HCT116 (cell line): Measurements from ENCODE around the gene SLC19A1. TPM values are rescaled to one million over a fixed set of nuclear protein-coding genes. Genes with fewer than 3 reads are reported as not detected.

Experiments used
- ATAC-seq: fragments of 200-7000 bp; cut with Tn5 transposase; 2 replicates; pipeline ENCODE4 v1.9.1; 2020; ENCODE audit warnings: mild to moderate bottlenecking, moderate library complexity
- BruUV-seq: library from RNA; stranded (reverse); fragments of 400-500 nt; replicated peaks from 2 replicates; lab custom pipeline; 2021; lab: Mats Ljungman, UMichigan
- CTCF ChIA-PET: fragments of 300-600 bp; sonication (Branson Sonifier 250); formaldehyde crosslinking; loops from one replicate; lab custom pipeline; 2021; ENCODE audit warnings: antibody characterized with exemption; lab: Charles Lee
- POLR2A ChIA-PET: fragments of 300-600, 350-600 bp; sonication (Branson Sonifier 250); formaldehyde crosslinking; loops from one replicate; lab custom pipeline; 2021; ENCODE audit warnings: antibody characterized with exemption; lab: Charles Lee
- RAD21 ChIA-PET, 2 experiments: fragments of 300-600 bp; sonication (Branson Sonifier 250); formaldehyde crosslinking; loops; one replicate each; lab custom pipeline; 2023; ENCODE audit warnings: low total read pairs in 2 of 2; ENCODE audit not compliant: uncharacterized antibody in 2 of 2, unreplicated experiment in 2 of 2, low non-redundant PET in 1 of 2; lab: Charles Lee
- DNase-seq: peaks from one replicate; pipeline ENCODE4 v3.0.0-alpha.2; 2010; ENCODE audit warnings: low read depth, low spot score
- H2AFZ ChIP-seq: fragments of 200-600 bp; shearing (Covaris generic), sonication (generic); 2 replicates; pipeline ENCODE4 v1.6.1; 2017; ENCODE audit warnings: low read depth, mixed run types, mixed read lengths, antibody characterized with exemption, low read length; ENCODE audit not compliant: poor library complexity, severe bottlenecking
- H3K27ac ChIP-seq: 2 replicates; pipeline ENCODE4 v1.5.1; 2012; ENCODE audit warnings: low read depth, low read length
- H3K27me3 ChIP-seq: fragments of 200-600 bp; sonication (generic); 2 replicates; pipeline ENCODE4 v1.6.1; 2016; ENCODE audit warnings: mixed run types, low read length, mixed read lengths; ENCODE audit not compliant: insufficient read depth
- H3K36me3 ChIP-seq, 2 experiments: fragments of 200-500 bp in 1 of 2; fragments of 200-600 bp in 1 of 2; sonication (Bioruptor generic) in 1 of 2; sonication (generic) in 1 of 2; 2 replicates each; pipeline versions ENCODE4 v1.5.1 to v1.6.1; 2014 to 2016; ENCODE audit warnings: low read length in 2 of 2, inconsistent platforms in 1 of 2, mixed read lengths in 1 of 2, mixed run types in 1 of 2; ENCODE audit not compliant: insufficient read depth in 2 of 2, control insufficient read depth in 1 of 2
- H3K4me1 ChIP-seq, 2 experiments: fragments of 200-600 bp in 1 of 2; sonication (generic) in 1 of 2; 2 replicates each; pipeline versions ENCODE4 v1.5.1 to v1.6.1; 2012 to 2017; ENCODE audit warnings: low read length in 2 of 2, inconsistent platforms in 1 of 2, mild to moderate bottlenecking in 1 of 2, mixed read lengths in 1 of 2, mixed run types in 1 of 2, moderate library complexity in 1 of 2; ENCODE audit not compliant: insufficient read depth in 2 of 2, control insufficient read depth in 1 of 2
- H3K4me2 ChIP-seq: fragments of 200-600 bp; sonication (generic); 2 replicates; pipeline ENCODE4 v1.6.1; 2017; ENCODE audit warnings: mixed run types, low read length, mixed read lengths
- H3K4me3 ChIP-seq, 2 experiments: fragments of 200-600 bp in 1 of 2; sonication (generic) in 1 of 2; replicated peaks in 1 of 2; 2 replicates each; pipeline ENCODE4 v1.5.1; 2011 to 2016; ENCODE audit warnings: low read length in 2 of 2, control low read depth in 1 of 2, low read depth in 1 of 2, mild to moderate bottlenecking in 1 of 2, mixed read lengths in 1 of 2, mixed run types in 1 of 2
- H3K79me2 ChIP-seq: fragments of 200-600 bp; sonication (generic); 2 replicates; pipeline ENCODE4 v1.6.1; 2017; ENCODE audit warnings: mild to moderate bottlenecking, mixed run types, low read length, moderate library complexity, mixed read lengths; ENCODE audit not compliant: insufficient read depth
- H3K9ac ChIP-seq: fragments of 200-600 bp; sonication (generic); 2 replicates; pipeline ENCODE4 v1.6.1; 2016; ENCODE audit warnings: low read length, mixed read lengths
- H3K9me2 ChIP-seq: fragments of 200-600 bp; sonication (generic), shearing (Covaris generic); 2 replicates; pipeline ENCODE4 v1.6.1; 2017; ENCODE audit warnings: mixed run types, mild to moderate bottlenecking, moderate library complexity; ENCODE audit not compliant: insufficient read depth
- H3K9me3 ChIP-seq, 2 experiments: fragments of 200-500 bp in 1 of 2; fragments of 200-600 bp in 1 of 2; sonication (Bioruptor generic) in 1 of 2; sonication (generic) in 1 of 2; 2 replicates each; pipeline ENCODE4 v1.6.1; 2014 to 2017; ENCODE audit warnings: low read length in 2 of 2, mixed read lengths in 2 of 2, inconsistent platforms in 1 of 2, low read depth in 1 of 2, mild to moderate bottlenecking in 1 of 2, mixed run types in 1 of 2, moderate library complexity in 1 of 2; ENCODE audit not compliant: control insufficient read depth in 1 of 2, insufficient read depth in 1 of 2
- H4K20me1 ChIP-seq: fragments of 200-600 bp; sonication (generic), shearing (Covaris generic); 2 replicates; pipeline ENCODE4 v1.6.1; 2017; ENCODE audit warnings: mixed run types, mild to moderate bottlenecking, moderate library complexity; ENCODE audit not compliant: insufficient read depth
- CBX3 ChIP-seq: IDR thresholded peaks from 2 replicates; pipeline ENCODE4 v1.6.1; 2012; ENCODE audit warnings: low read depth
- CEBPB ChIP-seq: IDR thresholded peaks from 2 replicates; pipeline ENCODE4 v1.6.1; 2012; ENCODE audit warnings: low read depth
- ELF1 ChIP-seq: IDR thresholded peaks from 2 replicates; pipeline ENCODE4 v1.6.1; 2012; ENCODE audit warnings: low read depth, borderline replicate concordance
- EZH2 ChIP-seq: fragments of 200-600 bp; sonication (generic); IDR thresholded peaks from 2 replicates; pipeline ENCODE4 v1.6.1; 2017; ENCODE audit warnings: antibody characterized with exemption, mixed run types
- FOSL1 ChIP-seq: IDR thresholded peaks from 2 replicates; pipeline ENCODE4 v1.6.1; 2012; ENCODE audit warnings: low read depth
- JUND ChIP-seq: IDR thresholded peaks from 2 replicates; pipeline ENCODE4 v1.6.1; 2012
- POLR2A ChIP-seq: IDR thresholded peaks from 2 replicates; pipeline ENCODE4 v1.7.0; 2011; ENCODE audit warnings: borderline replicate concordance; ENCODE audit not compliant: insufficient read depth, insufficient read length; ENCODE audit errors: extremely low read depth
- RAD21 ChIP-seq: IDR thresholded peaks from 2 replicates; pipeline ENCODE4 v1.6.1; 2012; ENCODE audit warnings: low read depth, mild to moderate bottlenecking
- SIN3A ChIP-seq: IDR thresholded peaks from 2 replicates; pipeline ENCODE4 v1.6.1; 2012; ENCODE audit warnings: low read depth
- SP1 ChIP-seq: IDR thresholded peaks from 2 replicates; pipeline ENCODE4 v1.6.1; 2012; ENCODE audit warnings: low read depth
- SRF ChIP-seq: IDR thresholded peaks from 2 replicates; pipeline ENCODE4 v1.6.1; 2012; ENCODE audit warnings: low read depth
- TCF7L2 ChIP-seq: IDR thresholded peaks from 2 replicates; pipeline ENCODE4 v1.7.0; 2011; ENCODE audit warnings: borderline replicate concordance, inconsistent platforms; ENCODE audit not compliant: insufficient read depth, insufficient read length; ENCODE audit errors: extremely low read depth
- YY1 ChIP-seq: IDR thresholded peaks from 2 replicates; pipeline ENCODE4 v1.6.1; 2011; ENCODE audit warnings: low read length, low read depth, moderate library complexity, mild to moderate bottlenecking; ENCODE audit not compliant: insufficient replicate concordance; ENCODE audit errors: extremely low read depth
- ZFX ChIP-seq: fragments of 450-650 bp; IDR thresholded peaks from 2 replicates; pipeline ENCODE4 v1.6.1; 2017
- ZNF274 ChIP-seq: fragments of 200-500 bp; sonication (Bioruptor generic); IDR thresholded peaks from 2 replicates; pipeline ENCODE4 v1.6.1; 2014; ENCODE audit warnings: mild to moderate bottlenecking, low read depth, low read length, inconsistent platforms
- intact Hi-C: fragments of 100-400 bp; cut with micrococcal nuclease; formaldehyde crosslinking; loops from 2 replicates; pipeline ENCODE4 v1.10.0; 2022
- total RNA-seq: library from RNA; stranded (reverse); gene quantifications from one replicate; pipeline ENCODE4 v1.2.1, GENCODE V29; 2021; ENCODE audit not compliant: unreplicated experiment
- TF ChIP-seq, protein P1 (sequence below): IDR thresholded peaks from 2 replicates; pipeline ENCODE4 v1.6.1; 2012
- TF ChIP-seq, protein P2 (sequence below): IDR thresholded peaks from 2 replicates; pipeline ENCODE4 v1.6.1; 2011; ENCODE audit warnings: mild to moderate bottlenecking, low read length, moderate library complexity; ENCODE audit not compliant: insufficient replicate concordance; ENCODE audit errors: extremely low read depth
- TF ChIP-seq, protein P3 (sequence below), 3 experiments: fragments of 200-600 bp in 1 of 3; sonication (generic) in 1 of 3; IDR thresholded peaks in 2 of 3; conservative IDR thresholded peaks in 1 of 3; 2 replicates each; pipeline ENCODE4 v1.5.1; 2012 to 2017; ENCODE audit warnings: low read depth in 2 of 3, low read length in 2 of 3, antibody characterized with exemption in 1 of 3, borderline replicate concordance in 1 of 3, control low read depth in 1 of 3, mild to moderate bottlenecking in 1 of 3, mixed read lengths in 1 of 3, mixed run types in 1 of 3, moderate library complexity in 1 of 3; ENCODE audit not compliant: insufficient read depth in 1 of 3
- TF ChIP-seq, protein P4 (sequence below): IDR thresholded peaks from 2 replicates; pipeline ENCODE4 v1.6.1; 2012
- TF ChIP-seq, protein P5 (sequence below): IDR thresholded peaks from 2 replicates; pipeline ENCODE4 v1.6.1; 2012; ENCODE audit warnings: low read depth

The SLC19A1 gene
- total RNA-seq, 1 experiment from 2014 or later: 50.2 TPM

DNA sequence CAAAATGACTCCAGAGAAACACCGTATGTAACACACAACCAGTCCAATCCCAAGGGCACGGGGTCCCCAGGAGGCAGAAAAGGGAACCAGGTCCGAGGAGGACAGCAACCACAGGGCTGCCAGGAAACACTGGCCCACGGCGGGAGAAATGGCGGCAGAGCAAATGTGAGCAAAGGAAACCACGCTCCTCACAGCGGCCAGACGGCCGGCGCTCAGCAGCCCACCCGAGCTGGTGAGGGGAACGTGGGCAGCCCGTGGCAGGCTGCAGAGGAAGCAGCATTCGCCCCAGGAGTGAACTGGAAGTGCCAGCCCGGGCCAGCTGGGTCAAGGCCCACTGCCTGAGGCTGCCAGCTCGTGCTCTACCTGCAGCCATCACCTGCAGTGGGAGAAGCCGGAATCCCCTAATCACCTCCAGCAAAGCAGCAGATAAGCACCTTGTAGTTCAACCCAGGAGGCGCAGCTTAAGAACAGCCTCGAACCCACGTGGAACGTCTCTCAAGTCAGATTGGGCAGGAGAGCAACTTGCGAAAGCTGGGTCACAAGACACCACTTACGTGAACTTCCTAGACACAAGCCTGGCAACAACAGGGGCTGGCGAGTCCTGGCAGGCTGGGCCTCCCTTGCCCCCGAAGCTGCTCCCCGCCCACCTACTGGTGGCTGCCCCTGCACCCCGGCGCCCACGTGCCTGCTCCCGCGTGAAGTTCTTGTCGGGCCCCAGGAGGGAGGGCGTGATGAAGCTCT lies 6.7 kb downstream of the SLC19A1 start:
- ChIA-PET RAD21 (no interaction called here), CTCF (no interaction called here), POLR2A (no interaction called here)
- H3K36me3 ChIP-seq: peaks cover 9 to 41% of the 10 kb centered on the region in 2 experiments; a peak in 2 of 4 replicates
- H3K27ac ChIP-seq: no peak overlapping the region
- intact Hi-C loops: no loop called here
- H3K4me2 ChIP-seq: no peak overlapping the region
- H3K9ac ChIP-seq: no peak overlapping the region
- no peak overlapping the region for H3K4me3 ChIP-seq
- BruUV-seq: no TSS peak
- H3K27me3 ChIP-seq: no peaks in the 10 kb centered on the region
- TF ChIP-seq RAD21 (no peak), YY1 (no peak), ZFX (no peak), ELF1 (no peak), SIN3A (no peak), TCF7L2 (no peak), SRF (no peak), JUND (no peak), POLR2A (no peak), CEBPB (no peak), ZNF274 (no peak), SP1 (no peak), EZH2 (no peak), FOSL1 (no peak), CBX3 (no peak)
- TF ChIP-seq, protein P1, sequence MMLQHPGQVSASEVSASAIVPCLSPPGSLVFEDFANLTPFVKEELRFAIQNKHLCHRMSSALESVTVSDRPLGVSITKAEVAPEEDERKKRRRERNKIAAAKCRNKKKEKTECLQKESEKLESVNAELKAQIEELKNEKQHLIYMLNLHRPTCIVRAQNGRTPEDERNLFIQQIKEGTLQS: no peak
- TF ChIP-seq, protein P2, sequence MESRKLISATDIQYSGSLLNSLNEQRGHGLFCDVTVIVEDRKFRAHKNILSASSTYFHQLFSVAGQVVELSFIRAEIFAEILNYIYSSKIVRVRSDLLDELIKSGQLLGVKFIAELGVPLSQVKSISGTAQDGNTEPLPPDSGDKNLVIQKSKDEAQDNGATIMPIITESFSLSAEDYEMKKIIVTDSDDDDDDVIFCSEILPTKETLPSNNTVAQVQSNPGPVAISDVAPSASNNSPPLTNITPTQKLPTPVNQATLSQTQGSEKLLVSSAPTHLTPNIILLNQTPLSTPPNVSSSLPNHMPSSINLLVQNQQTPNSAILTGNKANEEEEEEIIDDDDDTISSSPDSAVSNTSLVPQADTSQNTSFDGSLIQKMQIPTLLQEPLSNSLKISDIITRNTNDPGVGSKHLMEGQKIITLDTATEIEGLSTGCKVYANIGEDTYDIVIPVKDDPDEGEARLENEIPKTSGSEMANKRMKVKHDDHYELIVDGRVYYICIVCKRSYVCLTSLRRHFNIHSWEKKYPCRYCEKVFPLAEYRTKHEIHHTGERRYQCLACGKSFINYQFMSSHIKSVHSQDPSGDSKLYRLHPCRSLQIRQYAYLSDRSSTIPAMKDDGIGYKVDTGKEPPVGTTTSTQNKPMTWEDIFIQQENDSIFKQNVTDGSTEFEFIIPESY: no peak
- TF ChIP-seq, protein P3, sequence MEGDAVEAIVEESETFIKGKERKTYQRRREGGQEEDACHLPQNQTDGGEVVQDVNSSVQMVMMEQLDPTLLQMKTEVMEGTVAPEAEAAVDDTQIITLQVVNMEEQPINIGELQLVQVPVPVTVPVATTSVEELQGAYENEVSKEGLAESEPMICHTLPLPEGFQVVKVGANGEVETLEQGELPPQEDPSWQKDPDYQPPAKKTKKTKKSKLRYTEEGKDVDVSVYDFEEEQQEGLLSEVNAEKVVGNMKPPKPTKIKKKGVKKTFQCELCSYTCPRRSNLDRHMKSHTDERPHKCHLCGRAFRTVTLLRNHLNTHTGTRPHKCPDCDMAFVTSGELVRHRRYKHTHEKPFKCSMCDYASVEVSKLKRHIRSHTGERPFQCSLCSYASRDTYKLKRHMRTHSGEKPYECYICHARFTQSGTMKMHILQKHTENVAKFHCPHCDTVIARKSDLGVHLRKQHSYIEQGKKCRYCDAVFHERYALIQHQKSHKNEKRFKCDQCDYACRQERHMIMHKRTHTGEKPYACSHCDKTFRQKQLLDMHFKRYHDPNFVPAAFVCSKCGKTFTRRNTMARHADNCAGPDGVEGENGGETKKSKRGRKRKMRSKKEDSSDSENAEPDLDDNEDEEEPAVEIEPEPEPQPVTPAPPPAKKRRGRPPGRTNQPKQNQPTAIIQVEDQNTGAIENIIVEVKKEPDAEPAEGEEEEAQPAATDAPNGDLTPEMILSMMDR (IDR thresholded peaks at IDR 0.05 in 2 of 3, conservative IDR thresholded peaks at IDR 0.05 in 1 of 3; ENCODE audit: borderline replicate concordance in 1 of 3, insufficient read depth in 1 of 3, low read depth in 2 of 3, low read length in 2 of 3): no peak
- TF ChIP-seq, protein P4, sequence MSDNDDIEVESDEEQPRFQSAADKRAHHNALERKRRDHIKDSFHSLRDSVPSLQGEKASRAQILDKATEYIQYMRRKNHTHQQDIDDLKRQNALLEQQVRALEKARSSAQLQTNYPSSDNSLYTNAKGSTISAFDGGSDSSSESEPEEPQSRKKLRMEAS: no peak
- TF ChIP-seq, protein P5, sequence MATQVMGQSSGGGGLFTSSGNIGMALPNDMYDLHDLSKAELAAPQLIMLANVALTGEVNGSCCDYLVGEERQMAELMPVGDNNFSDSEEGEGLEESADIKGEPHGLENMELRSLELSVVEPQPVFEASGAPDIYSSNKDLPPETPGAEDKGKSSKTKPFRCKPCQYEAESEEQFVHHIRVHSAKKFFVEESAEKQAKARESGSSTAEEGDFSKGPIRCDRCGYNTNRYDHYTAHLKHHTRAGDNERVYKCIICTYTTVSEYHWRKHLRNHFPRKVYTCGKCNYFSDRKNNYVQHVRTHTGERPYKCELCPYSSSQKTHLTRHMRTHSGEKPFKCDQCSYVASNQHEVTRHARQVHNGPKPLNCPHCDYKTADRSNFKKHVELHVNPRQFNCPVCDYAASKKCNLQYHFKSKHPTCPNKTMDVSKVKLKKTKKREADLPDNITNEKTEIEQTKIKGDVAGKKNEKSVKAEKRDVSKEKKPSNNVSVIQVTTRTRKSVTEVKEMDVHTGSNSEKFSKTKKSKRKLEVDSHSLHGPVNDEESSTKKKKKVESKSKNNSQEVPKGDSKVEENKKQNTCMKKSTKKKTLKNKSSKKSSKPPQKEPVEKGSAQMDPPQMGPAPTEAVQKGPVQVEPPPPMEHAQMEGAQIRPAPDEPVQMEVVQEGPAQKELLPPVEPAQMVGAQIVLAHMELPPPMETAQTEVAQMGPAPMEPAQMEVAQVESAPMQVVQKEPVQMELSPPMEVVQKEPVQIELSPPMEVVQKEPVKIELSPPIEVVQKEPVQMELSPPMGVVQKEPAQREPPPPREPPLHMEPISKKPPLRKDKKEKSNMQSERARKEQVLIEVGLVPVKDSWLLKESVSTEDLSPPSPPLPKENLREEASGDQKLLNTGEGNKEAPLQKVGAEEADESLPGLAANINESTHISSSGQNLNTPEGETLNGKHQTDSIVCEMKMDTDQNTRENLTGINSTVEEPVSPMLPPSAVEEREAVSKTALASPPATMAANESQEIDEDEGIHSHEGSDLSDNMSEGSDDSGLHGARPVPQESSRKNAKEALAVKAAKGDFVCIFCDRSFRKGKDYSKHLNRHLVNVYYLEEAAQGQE: no peak
- H2AFZ ChIP-seq: no peak overlapping the region
- no peaks in the 10 kb centered on the region for H4K20me1 ChIP-seq
- no peaks in the 10 kb centered on the region; a peak in 1 of 4 replicates for H3K4me1 ChIP-seq
- ATAC-seq: no peak
- H3K9me2 ChIP-seq: no peaks in the 10 kb centered on the region
- H3K9me3 ChIP-seq: no peaks in the 10 kb centered on the region
- H3K79me2 ChIP-seq: peaks cover 76% of the 10 kb centered on the region
- DNase-seq: no peak
